ENCODE measurements around the gene MAPKAPK5.
"Not testable (repeated sequence)": the region's sequence is repeated elsewhere in the genome, so short reads cannot be mapped to it uniquely, and the experiment has no call there.

Gene MAPKAPK5

DNA sequence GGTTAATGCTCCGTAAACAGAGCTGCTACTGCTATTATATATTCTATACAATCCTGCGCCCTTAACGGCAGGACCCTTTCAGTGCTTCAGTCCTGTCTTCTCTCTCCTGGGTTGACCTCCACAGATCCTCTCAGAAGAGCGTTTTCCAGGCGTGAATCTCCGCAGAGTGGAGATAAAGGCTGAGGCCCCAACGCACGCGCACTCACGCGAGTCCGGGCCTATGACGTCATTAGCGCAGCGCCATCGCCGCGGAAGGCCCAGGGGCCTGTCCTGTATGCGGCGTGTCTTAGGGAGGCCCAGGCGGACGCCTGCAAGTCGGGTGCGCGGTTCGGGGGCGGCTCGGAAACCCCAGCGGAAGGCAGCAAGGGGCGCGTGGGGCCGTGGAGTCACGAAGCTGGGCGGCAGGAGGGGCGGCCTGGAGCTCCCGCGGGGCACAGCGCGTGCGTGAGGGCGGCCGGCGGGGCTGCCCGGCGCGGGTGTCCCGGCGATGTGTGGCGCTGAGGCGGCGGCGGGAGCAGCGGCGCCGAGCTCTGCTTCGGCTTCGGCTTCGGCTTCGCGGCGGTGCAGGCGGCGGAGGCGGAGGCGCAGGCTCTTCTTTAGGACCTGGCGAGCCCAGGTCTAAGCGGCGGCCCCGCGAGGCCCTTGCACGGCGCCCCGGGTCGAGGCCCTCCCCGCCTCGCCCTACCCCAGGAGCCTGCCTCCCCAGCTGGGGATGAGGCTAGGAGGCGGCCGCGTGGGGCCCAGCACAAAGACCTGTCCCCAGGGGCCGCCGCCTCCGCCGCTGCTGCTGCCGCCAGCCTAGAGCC, at the start of gene MAPKAPK5:
Gene MAPKAPK5, plus strand, starts transcription at position 479 of the 806 bp plus-strand sequence. CDS start 506 bp downstream, outside the sequence.
- peak; percentile 97 to 99 for DNase-seq

DNA sequence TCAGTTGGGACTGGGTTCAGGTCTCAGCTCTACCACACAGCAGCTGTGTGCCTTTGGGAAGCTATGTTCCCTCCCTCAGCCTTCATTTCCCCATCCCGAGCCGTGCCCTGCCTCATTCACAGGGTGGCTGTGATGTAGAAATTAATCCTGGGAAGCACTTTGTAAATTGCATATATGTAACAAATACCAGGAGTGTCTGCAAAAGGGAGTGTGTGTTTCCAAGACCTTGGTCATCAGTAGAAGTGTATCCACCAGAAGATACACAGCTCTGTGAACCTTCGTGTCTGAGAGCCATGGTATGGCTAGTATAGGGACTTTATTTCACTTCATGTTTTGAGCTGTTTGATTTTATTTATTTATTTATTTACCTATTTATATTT, 49.2 kb upstream of the MAPKAPK5 start:
- no peak for DNase-seq

DNA sequence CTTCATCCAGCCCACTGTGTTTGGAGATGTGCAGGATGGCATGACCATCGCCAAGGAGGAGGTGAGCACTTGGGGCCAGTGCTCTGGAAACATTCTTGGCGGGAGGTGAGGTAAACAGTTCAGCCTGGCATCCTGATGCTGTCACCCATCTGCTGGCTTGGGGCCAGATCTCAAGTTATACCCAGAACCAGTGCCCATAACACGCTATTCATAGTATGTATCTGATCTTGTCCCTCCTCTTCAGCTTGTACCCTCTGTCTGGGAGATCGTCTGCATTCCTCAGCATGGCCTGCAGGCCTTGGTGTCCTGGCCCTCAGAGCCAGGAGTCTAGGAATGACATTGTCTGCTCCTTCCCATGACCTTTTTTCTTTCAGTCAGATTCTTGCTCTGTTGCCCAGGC, 43.8 kb upstream of the MAPKAPK5 start:
- DNase-seq: no peak

DNA sequence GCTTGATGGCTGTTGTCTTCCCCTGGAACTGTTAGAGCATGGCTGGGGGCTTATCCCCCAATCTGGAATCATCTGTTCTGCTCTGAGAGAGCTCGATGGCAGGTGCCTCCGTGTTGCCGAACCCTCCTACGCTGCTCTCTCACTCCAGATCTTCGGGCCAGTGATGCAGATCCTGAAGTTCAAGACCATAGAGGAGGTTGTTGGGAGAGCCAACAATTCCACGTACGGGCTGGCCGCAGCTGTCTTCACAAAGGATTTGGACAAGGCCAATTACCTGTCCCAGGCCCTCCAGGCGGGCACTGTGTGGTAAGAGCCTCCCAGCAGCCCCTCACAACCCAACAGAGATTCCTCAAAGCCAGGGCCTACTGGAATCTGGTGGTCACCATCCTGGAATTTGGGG, 42.3 kb upstream of the MAPKAPK5 start:
- no peak for DNase-seq

- DNase-seq: no peak
Measured at GRCh38 chr12:111803038-111803626, 38.9 kb upstream of the MAPKAPK5 start.

DNA sequence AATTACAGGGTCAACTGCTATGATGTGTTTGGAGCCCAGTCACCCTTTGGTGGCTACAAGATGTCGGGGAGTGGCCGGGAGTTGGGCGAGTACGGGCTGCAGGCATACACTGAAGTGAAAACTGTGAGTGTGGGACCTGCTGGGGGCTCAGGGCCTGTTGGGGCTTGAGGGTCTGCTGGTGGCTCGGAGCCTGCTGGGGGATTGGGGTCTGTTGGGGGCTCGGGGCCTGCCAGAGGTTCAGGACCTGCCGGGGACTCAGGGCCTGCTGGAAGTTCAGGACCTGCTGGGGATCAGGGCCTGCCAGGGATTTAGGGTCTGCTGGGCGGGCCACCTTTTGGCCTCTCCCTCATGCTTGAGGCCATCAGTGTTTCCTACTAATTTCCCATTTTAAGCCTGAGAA, 38.2 kb upstream of the MAPKAPK5 start:
- DNase-seq: no peak

DNA sequence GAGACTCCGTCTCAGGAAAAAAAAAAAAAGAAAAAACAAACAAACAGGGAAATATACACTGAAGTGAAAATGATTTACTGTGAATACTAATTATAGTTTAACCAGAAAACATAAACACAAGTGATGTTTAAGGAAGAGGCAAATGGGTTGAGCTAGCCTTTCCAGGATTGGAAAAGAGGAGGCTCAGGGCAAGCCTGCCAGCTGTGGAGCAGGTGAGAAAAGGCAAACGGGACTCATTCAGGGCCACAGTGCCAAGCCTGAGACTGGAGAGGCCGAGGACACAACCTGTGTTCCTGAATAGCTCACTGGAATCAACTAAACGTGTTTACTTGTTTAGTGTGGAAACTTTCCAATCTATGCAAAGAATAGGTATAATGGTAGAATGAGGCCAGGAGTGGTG, 35.7 kb upstream of the MAPKAPK5 start:
- no peak for DNase-seq

DNA sequence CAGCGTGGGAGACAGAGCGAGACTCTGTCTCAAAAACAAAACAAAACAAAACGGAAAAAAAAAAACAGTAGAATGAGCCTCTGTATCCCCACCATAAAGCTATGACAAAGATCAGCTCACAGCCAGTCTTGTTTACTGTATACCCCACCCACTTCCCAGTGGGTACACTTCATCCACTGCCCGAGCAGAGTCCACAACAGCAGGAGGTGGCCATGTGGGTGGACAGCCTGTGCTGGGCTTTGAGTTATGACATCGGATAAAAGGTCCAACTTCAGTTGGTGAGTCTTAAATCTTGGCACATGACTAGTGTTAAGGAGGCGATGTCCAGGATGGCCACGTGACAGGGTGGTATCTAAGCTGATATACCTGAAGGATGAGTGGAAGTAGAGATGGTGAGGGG, 34.8 kb upstream of the MAPKAPK5 start:
- no peak for DNase-seq

DNA sequence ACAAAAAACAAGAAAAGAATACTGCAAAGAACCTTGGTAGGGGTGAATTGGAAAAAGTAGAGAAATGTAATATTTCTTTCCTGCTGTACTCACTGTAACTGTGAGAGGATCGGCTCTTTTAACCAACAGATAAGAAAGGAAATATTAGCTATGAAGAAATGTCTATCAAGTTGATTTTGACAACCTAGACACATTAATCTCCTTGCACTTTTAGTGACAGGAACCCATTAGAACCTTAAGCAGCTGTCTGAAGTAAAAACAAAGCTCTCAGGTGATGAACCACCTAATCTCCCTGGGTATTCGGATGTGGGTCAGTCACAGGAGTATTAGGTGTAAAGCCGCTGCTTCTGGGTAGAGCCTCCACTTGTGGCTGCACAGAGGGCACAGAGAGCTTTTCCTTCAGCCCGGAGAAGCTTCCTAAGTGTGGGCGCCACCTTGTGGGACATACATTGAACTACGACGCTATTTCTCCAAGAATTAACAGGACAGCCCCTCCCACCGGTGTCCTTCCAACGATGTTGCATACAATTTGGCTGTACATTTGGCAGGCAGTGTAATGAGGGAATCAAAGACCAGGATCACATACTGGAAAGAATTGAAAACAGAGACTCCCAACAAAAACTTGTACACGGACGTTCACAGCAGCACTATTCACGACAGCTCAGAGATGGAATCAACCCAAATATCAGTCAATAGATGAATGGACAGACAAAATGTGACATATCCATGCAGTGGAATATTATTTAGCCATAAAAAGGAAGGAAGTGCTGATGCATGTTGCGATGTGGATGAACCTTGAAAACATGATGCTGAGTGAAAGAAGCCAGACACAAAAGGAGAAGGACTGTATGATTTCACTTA, 28.9 kb upstream of the MAPKAPK5 start:
- DNase-seq: peak; percentile 56 to 64

- DNase-seq: no peak
Measured at GRCh38 chr12:111816065-111816615, 25.9 kb upstream of the MAPKAPK5 start.

DNA sequence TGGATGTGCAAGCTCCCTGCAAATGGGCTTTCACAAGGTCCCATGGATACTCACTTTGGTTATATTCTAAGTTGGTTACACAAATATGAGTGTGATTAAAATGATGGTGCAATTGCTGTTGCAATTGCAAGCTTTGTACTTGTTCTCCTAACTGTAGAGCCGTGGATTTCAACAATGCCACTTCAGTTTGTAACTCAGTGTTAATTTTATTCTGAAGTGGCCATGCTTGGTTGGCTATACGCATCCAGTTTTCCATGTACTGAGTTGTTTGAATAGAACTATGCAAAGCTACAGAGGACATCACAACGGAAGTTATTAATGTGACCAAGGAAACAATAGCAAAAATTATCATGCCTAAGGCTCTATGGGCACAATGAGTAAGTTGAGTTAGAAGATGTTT, 25.1 kb upstream of the MAPKAPK5 start:
- not testable (repeated sequence) for DNase-seq

DNA sequence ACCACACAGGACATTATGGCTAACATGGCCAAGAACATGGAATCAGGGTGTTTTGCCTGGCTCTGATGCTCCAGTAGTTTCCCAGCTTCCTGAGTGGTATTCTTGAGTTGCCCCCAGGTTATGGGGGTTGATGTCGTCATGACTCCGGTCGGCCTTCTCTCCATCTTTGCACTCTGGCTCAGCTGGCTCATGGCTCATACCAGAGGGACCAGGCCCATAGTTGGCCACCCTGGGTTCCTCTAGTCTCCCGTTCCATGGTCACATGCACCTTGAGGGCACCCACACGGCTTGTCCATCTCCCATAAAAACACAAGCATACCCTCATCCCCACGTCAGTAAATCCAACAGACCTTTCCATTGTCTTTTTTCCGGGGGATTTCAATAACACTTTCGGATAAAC, 23.7 kb upstream of the MAPKAPK5 start:
- no peak for DNase-seq

GRCh38 chr12:111819191-111820158, 22.6 kb upstream of the MAPKAPK5 start:
- DNase-seq: no peak

DNA sequence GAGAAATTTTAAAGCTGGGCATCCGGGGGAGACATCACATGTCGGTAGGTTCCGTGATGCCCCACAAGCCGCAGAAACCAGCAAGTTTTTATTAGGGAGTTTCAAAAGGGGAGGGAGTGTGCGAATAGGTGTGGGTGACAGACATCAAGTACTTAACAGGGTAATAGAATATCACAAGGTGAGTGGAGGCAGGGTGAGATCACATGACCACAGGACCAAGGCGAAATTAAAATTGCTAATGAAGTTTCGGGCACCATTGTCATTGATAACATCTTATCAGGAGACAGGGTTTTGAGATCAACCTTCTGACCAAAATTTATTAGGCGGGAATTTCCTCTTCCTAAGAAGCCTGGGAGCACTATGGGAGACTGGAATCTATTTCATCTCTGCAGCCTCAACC, 21.2 kb upstream of the MAPKAPK5 start:
- not testable (repeated sequence) for DNase-seq

DNA sequence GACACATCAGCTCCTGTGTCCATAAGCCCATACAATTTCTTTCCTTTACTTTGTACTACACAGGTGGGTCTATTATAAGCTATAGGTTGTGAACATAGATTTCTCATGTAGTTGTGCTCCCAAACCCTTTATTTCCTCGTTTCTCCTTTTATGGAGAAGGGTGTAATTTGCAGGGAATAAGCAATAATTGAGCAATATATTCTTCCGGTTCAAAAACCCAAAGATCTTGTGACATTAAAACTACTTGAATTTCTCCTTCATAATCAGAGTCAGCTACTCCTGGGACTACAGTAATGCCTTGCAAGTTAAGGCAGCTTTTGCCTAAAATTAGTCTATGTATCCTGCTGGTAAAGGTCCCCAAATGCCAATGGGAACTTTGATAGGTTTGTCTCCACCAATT, 19.1 kb upstream of the MAPKAPK5 start:
- no peak for DNase-seq

- DNase-seq: no peak
Measured at GRCh38 chr12:111823891-111824290, 18.1 kb upstream of the MAPKAPK5 start.

GRCh38 chr12:111824312-111824711, 17.7 kb upstream of the MAPKAPK5 start:
- not testable (repeated sequence) for DNase-seq

GRCh38 chr12:111825509-111825908, 16.5 kb upstream of the MAPKAPK5 start:
- DNase-seq: no peak

GRCh38 chr12:111826316-111826715, 15.7 kb upstream of the MAPKAPK5 start:
- no peak for DNase-seq

DNA sequence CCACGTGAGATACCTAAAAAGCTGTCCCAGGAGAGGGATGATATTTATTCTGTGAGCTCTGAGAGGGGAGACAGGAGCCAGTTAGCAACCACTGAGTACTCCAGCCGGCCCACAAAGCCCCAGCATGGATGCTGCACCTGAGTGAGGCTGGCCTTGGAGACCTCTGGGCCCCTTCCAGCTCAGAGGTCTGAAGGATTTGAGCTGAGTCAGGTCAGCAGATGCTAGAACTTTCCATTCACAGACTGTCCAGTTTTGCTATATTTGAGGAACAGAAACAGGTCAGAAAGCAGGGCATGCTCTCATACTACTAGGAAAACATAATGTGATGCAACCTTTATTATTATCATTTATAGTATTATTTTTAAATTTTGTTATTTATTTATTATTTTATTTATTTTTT, 15.0 kb upstream of the MAPKAPK5 start:
- no peak for DNase-seq

DNA sequence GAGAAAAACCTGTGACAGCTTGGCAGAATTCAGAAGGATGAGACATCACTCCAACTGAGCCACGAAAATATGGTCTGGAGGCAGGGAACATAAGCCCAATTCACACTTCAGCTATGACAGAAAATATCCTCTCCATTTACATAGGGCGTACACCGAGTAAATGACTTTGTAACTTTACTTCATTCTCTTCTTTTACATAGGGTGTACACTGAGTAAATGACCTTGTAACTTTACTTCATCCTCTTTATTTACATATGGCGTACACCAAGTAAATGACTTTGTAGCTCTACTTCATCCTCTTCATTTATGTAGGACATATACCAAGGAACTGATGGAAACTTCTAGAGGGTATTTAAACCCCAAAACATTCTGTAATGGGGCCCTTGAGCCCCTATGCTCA, 14.1 kb upstream of the MAPKAPK5 start:
- DNase-seq: no peak

- no peak for DNase-seq
Measured at GRCh38 chr12:111828338-111828979, 13.6 kb upstream of the MAPKAPK5 start.

Measured in stimulated activated CD4-positive, alpha-beta T cell treated with anti-CD3 and anti-CD28 coated beads, Interleukin-2, amount 100 ng/mL, for 48 hours (primary cell).